ENCODE data around the gene KCNMB4.

GRCh38 chr12:70418101-70418500 is 52.0 kb downstream of the KCNMB4 start:
- TF ChIP-seq CTCF (conservative IDR thresholded peaks at IDR 0.05; ENCODE audit: low read depth, low read length) = no peak
- TF ChIP-seq EZH2 (IDR thresholded peaks at IDR 0.05; ENCODE audit: low read length, unreplicated experiment) = no peak
- TF ChIP-seq EZH2phosphoT487 (IDR thresholded peaks at IDR 0.05; ENCODE audit: borderline replicate concordance, low read length) = no peak

All from PC-3 (cell line).